ENCODE results near the gene YARS1.

DNA sequence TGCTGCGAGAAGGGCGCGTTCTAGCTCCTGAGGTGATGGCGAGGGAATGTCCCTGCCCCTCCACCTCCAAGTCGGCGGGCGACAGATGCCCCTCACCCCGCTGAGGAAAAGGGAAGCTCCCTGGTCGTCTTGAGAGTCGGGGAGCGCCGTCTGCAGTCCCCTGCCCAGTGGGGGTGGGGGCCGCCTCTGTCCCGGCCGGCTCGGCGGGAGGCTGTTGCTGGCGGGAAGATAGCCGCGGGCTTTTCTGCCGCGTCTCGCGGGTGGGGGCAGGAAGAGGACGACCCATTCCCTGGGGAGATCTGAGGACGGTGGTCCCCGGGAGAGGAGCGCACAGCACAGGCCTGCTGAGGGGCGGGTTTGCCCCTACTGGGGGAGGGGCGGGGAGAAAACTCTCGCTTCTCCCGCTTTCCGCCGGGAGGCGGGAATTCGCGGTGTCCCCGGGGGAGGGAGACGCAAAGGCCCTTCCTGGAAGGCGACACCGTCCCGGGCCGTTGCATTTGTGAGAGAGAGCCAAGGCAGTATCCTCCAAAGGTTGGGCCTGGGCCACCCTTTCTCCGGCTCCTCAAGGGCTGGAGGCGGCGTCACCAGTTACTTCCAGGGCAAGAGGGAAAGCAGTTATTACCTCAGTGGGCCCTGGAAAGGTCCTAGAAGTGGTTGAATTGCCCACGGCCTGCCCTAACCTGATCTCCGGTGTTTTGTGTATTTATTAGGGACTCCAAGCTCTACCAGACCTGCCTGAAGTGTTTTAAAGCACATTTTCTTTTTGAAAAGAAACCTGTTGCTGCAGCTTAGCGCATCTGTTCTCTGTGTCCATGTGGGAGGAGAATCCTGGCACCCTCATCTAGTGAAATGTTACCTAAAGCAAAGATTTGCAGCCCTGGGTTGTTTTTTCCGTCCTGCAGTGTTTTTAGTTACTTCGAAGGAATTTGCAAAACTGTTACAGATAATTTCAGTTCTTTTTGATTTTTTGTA lies 943 bp upstream of the YARS1 start:
- TF ChIP-seq, protein P1, sequence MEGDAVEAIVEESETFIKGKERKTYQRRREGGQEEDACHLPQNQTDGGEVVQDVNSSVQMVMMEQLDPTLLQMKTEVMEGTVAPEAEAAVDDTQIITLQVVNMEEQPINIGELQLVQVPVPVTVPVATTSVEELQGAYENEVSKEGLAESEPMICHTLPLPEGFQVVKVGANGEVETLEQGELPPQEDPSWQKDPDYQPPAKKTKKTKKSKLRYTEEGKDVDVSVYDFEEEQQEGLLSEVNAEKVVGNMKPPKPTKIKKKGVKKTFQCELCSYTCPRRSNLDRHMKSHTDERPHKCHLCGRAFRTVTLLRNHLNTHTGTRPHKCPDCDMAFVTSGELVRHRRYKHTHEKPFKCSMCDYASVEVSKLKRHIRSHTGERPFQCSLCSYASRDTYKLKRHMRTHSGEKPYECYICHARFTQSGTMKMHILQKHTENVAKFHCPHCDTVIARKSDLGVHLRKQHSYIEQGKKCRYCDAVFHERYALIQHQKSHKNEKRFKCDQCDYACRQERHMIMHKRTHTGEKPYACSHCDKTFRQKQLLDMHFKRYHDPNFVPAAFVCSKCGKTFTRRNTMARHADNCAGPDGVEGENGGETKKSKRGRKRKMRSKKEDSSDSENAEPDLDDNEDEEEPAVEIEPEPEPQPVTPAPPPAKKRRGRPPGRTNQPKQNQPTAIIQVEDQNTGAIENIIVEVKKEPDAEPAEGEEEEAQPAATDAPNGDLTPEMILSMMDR (IDR thresholded peaks at IDR 0.05; ENCODE audit: low read depth, low read length), result no peak
- TF ChIP-seq EZH2phosphoT487 (IDR thresholded peaks at IDR 0.05; ENCODE audit: low read depth), result no peak

All from OCI-LY3 (cell line).